T-helper 9 cell (primary cell): ENCODE data around the gene POLR1G.

Experiments
- DNase-seq: peaks from one replicate; pipeline ENCODE4 v3.0.0-alpha.2; 2020

Gene POLR1G

GRCh38 chr19:45448887-45449299, 42.4 kb downstream of the POLR1G start:
- no peak for DNase-seq

DNA sequence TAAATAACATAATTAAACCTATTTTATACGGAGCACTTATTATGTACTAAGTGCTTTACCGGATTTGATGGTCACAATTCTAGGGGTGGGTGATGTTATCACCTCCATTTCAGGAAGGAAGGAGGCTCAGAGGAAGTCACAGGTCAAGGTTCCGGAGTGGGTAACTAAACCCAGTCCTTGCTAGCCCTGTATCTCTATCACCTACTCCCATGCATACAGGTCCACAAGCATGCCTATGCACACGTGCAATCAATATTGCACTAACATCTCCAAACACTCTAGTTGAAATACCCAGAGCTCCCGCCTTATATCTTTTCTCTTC, 43.5 kb downstream of the POLR1G start:
- no peak for DNase-seq

DNA sequence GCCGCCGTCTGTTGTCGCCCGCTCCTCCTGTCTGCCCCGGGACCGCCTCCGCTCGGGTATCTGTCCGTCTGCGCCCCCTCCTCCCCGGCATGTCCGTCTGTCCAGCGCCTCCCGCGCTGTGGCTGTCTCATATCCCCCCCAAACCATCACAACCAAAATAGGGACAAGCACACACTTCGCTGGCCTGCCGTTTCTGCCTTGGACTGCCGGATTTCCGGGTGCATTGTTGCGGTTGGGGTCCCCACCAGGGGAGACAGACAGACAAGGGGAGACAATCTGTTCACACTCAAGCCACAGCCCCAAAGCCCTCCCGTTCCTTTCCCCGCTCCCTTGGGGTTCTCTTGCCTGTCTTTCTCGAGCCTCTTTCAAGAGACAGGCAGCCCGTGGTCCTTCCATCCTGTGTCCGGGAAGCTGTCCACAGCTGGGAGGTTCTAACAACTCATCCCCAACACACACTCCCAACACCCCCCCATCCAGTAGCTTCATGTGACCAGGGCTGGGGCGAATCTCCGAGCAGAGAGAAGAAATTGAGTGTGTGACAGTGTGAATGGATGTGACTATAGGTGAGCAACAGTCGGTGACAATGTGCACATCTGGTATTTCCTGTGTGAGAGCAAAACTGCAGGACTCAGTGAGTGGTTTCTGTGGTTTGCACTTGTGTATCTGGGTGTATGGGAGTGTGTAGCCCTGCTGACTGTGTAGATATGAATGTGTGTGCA, 44.8 kb downstream of the POLR1G start:
- peak; percentile 62 for DNase-seq

DNA sequence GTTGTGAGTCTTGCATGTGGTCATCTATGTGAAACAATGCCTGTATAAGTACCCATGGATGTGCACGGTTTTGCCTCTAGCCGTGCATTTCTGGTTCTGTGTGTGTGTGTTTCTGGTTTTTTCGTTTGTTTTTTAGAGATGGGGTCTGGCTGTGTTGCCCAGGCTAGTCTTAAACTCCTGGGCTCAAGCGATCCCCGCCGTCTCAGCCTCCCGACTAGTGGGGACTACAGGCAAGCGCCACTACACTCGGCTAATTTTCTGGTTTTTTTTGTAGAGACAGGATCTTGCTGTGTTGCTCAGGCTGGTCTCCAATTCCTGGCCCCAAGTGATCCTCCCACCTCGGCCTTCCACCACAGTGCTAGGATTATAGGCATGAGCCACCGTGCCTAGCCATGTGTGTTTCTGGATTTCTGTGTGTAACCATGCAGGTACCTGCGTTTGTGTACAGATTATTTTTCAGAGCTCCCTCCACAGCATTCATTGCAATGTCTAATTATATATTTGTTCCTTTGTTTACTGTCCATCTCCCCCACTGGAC, 45.5 kb downstream of the POLR1G start:
- DNase-seq = no peak

DNA sequence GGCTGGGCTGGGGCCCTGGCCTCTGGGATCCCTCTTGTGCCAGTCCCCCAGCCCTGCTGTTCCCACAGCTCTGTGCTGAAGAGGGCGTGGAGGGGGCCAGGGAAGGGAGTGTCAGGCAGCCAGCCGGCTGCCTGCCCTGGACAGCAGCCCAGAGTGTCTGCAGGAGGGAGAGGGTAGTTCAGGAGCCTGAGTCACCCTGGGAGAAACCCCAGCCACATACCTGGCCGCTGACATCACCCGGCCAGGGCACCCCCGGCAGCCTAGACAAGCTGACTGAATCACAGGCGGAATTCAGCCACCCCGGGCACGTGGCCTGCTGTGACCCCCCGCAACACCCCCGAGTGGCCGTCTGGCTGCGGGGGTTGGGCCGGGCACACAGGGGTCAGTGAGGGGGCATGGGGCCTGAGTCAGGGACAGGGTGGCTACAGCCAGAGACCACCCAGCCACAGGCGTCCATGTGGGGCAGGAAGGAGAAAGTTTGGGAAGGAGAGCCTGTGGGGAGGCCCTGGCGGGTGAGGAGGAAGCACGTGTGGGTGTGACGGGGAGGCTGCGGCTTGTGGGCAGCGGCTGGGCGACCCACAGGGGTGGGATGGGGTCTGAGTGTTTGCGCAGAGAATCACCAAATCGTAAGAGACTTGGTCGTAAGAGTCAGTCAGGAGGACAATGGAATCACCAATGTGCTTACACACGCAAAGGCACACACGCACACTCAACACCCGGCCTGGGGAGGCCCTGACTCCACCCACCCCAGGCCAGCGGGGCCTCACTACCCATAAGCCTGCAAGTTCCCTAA, 49.5 kb downstream of the POLR1G start:
- peak; percentile 65 for DNase-seq

- no peak for DNase-seq
Measured at GRCh38 chr19:45456500-45456815, 50.0 kb downstream of the POLR1G start.

GRCh38 chr19:45457776-45458175, 51.3 kb downstream of the POLR1G start:
- no peak for DNase-seq
